HG03045 (cell line): ENCODE results near the gene FOXO3.

Source experiments
- ATAC-seq: cut with Tn5 transposase; IDR thresholded peaks from one replicate; pipeline ENCODE4 v1.9.1; 2021; ENCODE audit warnings: mild to moderate bottlenecking, moderate library complexity; ENCODE audit not compliant: unreplicated experiment

Gene FOXO3

GRCh38 chr6:108626777-108627176 lies 66.1 kb downstream of the FOXO3 start:
- no peak for ATAC-seq

GRCh38 chr6:108627692-108628550 lies 67.2 kb downstream of the FOXO3 start:
- no peak for ATAC-seq

GRCh38 chr6:108630050-108630714 lies 69.5 kb downstream of the FOXO3 start:
- no peak for ATAC-seq

GRCh38 chr6:108632441-108632840 lies 71.7 kb downstream of the FOXO3 start:
- ATAC-seq, result no peak

GRCh38 chr6:108633436-108633835 lies 72.7 kb downstream of the FOXO3 start:
- ATAC-seq, result no peak

GRCh38 chr6:108635505-108636226 lies 74.9 kb downstream of the FOXO3 start:
- no peak for ATAC-seq

- ATAC-seq, result no peak
Measured at GRCh38 chr6:108637963-108638362, 77.2 kb downstream of the FOXO3 start.

GRCh38 chr6:108638993-108639392 lies 78.3 kb downstream of the FOXO3 start:
- ATAC-seq, result no peak

- ATAC-seq, result no peak
Measured at GRCh38 chr6:108640104-108640503, 79.4 kb downstream of the FOXO3 start.

GRCh38 chr6:108643184-108643583 lies 82.5 kb downstream of the FOXO3 start:
- ATAC-seq, result no peak

- no peak for ATAC-seq
Measured at GRCh38 chr6:108644252-108644651, 83.5 kb downstream of the FOXO3 start.

GRCh38 chr6:108648191-108648590 lies 87.5 kb downstream of the FOXO3 start:
- ATAC-seq, result no peak

GRCh38 chr6:108650325-108650724 lies 89.6 kb downstream of the FOXO3 start:
- ATAC-seq, result no peak

GRCh38 chr6:108650781-108651180 lies 90.1 kb downstream of the FOXO3 start:
- ATAC-seq, result no peak

- ATAC-seq, result no peak
Measured at GRCh38 chr6:108651340-108652227, 90.9 kb downstream of the FOXO3 start.

GRCh38 chr6:108652375-108652774 lies 91.7 kb downstream of the FOXO3 start:
- no peak for ATAC-seq

GRCh38 chr6:108653949-108654348 lies 93.2 kb downstream of the FOXO3 start:
- no peak for ATAC-seq

GRCh38 chr6:108654465-108655106 lies 93.9 kb downstream of the FOXO3 start:
- no peak for ATAC-seq

GRCh38 chr6:108655806-108656651 lies 95.3 kb downstream of the FOXO3 start:
- ATAC-seq, result no peak
